Measurements from ENCODE around the gene TEC.
A peak's percentile ranks its signal among the peaks of the same experiment; 100 is the strongest.

TEC gene

GRCh38 chr4:48244665-48245064 is 25.0 kb downstream of the TEC start:
- Histone ChIP-seq H3K9ac (ENCODE audit: low read depth, low read length, poor library complexity, severe bottlenecking) (peak overlapping the region; percentile 43), H3K36me3 (ENCODE audit: insufficient read depth, low read length) (peaks cover 6% of the 10 kb centered on the region; the same call in 1 of the 2 replicates), H3K9me3 (ENCODE audit: insufficient read depth, low read depth, low read length) (no peaks in the 10 kb centered on the region), H3K4me2 (ENCODE audit: low read depth, low read length, poor library complexity, severe bottlenecking) (peak overlapping the region; percentile 66), H3K9me2 (replicated peaks; ENCODE audit: low read depth, low read length) (no peaks in the 10 kb centered on the region), H3K79me2 (ENCODE audit: insufficient read depth, low read length) (peaks cover 97% of the 10 kb centered on the region), H3K4me1 (ENCODE audit: insufficient read depth, low read length, poor library complexity, severe bottlenecking) (peaks cover 77% of the 10 kb centered on the region), H3K4me3 (ENCODE audit: low read length, poor library complexity, severe bottlenecking) (no peak overlapping the region), H3K27me3 (ENCODE audit: insufficient read depth, low read length, poor library complexity, severe bottlenecking) (no peaks in the 10 kb centered on the region), H4K20me1 (ENCODE audit: insufficient read depth, low read length, poor library complexity, severe bottlenecking) (peaks cover 14% of the 10 kb centered on the region), H2AFZ (ENCODE audit: low read length) (no peak overlapping the region), H3F3A (ENCODE audit: low read depth) (0 out of 2 replicates have a peak, but pooled peaks cover 6% of the 10 kb centered on the region)
- TF ChIP-seq EZH2phosphoT487 (IDR thresholded peaks at IDR 0.05; ENCODE audit: borderline replicate concordance), result no peak
- no peak for TF ChIP-seq CTCF (conservative IDR thresholded peaks at IDR 0.05; ENCODE audit: low read length)

GRCh38 chr4:48243887-48244286 is 25.8 kb downstream of the TEC start:
- Histone ChIP-seq H3K79me2 (ENCODE audit: insufficient read depth, low read length) (peaks cover 97% of the 10 kb centered on the region), H3K36me3 (ENCODE audit: insufficient read depth, low read length) (peaks cover 6% of the 10 kb centered on the region; the same call in 1 of the 2 replicates)

GRCh38 chr4:48243429-48243828 is 26.2 kb downstream of the TEC start:
- Histone ChIP-seq H2AFZ (ENCODE audit: low read length) (no peak overlapping the region), H3K4me1 (ENCODE audit: insufficient read depth, low read length, poor library complexity, severe bottlenecking) (peaks cover 67% of the 10 kb centered on the region), H3K27me3 (ENCODE audit: insufficient read depth, low read length, poor library complexity, severe bottlenecking) (no peaks in the 10 kb centered on the region), H3K4me2 (ENCODE audit: low read depth, low read length, poor library complexity, severe bottlenecking) (peak overlapping the region; percentile 66), H3K9me2 (replicated peaks; ENCODE audit: low read depth, low read length) (no peaks in the 10 kb centered on the region), H4K20me1 (ENCODE audit: insufficient read depth, low read length, poor library complexity, severe bottlenecking) (peaks cover 12% of the 10 kb centered on the region), H3K9ac (ENCODE audit: low read depth, low read length, poor library complexity, severe bottlenecking) (peak overlapping the region; percentile 49), H3F3A (ENCODE audit: low read depth) (0 out of 2 replicates have a peak, but pooled peaks cover 6% of the 10 kb centered on the region), H3K9me3 (ENCODE audit: insufficient read depth, low read depth, low read length) (no peaks in the 10 kb centered on the region), H3K36me3 (ENCODE audit: insufficient read depth, low read length) (peaks cover 6% of the 10 kb centered on the region; the same call in 1 of the 2 replicates), H3K4me3 (ENCODE audit: low read length, poor library complexity, severe bottlenecking) (peak overlapping the region; percentile 31), H3K79me2 (ENCODE audit: insufficient read depth, low read length) (peaks cover 96% of the 10 kb centered on the region)
- TF ChIP-seq CTCF (conservative IDR thresholded peaks at IDR 0.05; ENCODE audit: low read length) (no peak), EZH2phosphoT487 (IDR thresholded peaks at IDR 0.05; ENCODE audit: borderline replicate concordance) (no peak)

More at GRCh38 chr4:48243887-48244286, 25.8 kb downstream of the TEC start:
- Histone ChIP-seq H3K4me3 (ENCODE audit: low read length, poor library complexity, severe bottlenecking) (peak overlapping the region; percentile 31), H3K9me3 (ENCODE audit: insufficient read depth, low read depth, low read length) (no peaks in the 10 kb centered on the region), H2AFZ (ENCODE audit: low read length) (no peak overlapping the region), H3K27me3 (ENCODE audit: insufficient read depth, low read length, poor library complexity, severe bottlenecking) (no peaks in the 10 kb centered on the region), H4K20me1 (ENCODE audit: insufficient read depth, low read length, poor library complexity, severe bottlenecking) (peaks cover 12% of the 10 kb centered on the region), H3K9ac (ENCODE audit: low read depth, low read length, poor library complexity, severe bottlenecking) (peak overlapping the region; percentile 43), H3K4me1 (ENCODE audit: insufficient read depth, low read length, poor library complexity, severe bottlenecking) (peaks cover 72% of the 10 kb centered on the region), H3F3A (ENCODE audit: low read depth) (0 out of 2 replicates have a peak, but pooled peaks cover 6% of the 10 kb centered on the region), H3K4me2 (ENCODE audit: low read depth, low read length, poor library complexity, severe bottlenecking) (peak overlapping the region; percentile 66), H3K9me2 (replicated peaks; ENCODE audit: low read depth, low read length) (no peaks in the 10 kb centered on the region)
- TF ChIP-seq EZH2phosphoT487 (IDR thresholded peaks at IDR 0.05; ENCODE audit: borderline replicate concordance) (no peak), CTCF (conservative IDR thresholded peaks at IDR 0.05; ENCODE audit: low read length) (no peak)

All from Loucy (cell line).